ENCODE results near the gene OR2Y1.
"Not testable (repeated sequence)": the region's sequence is repeated elsewhere in the genome, so short reads cannot be mapped to it uniquely, and the experiment has no call there.

Gene OR2Y1

DNA sequence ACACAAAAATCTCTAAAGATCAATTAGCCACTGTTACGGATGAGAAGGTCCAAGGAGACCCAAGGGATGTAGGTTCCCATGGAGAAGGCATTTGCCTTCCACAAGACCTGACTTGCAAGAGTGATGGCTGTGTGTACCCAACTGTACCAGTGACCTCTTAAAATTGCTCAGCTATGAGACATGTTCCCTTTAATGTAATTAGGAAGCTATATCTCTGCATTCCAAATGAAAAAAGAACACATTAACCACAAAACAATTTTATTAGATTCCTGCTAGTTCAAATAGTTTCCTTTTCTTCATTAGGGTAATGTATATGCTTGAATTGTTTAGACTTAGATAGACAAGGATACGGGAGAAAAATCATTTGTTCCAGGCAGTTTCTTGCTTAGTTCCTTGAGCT lies 3.3 kb downstream of the OR2Y1 start:
- no peak for FAIRE-seq

DNA sequence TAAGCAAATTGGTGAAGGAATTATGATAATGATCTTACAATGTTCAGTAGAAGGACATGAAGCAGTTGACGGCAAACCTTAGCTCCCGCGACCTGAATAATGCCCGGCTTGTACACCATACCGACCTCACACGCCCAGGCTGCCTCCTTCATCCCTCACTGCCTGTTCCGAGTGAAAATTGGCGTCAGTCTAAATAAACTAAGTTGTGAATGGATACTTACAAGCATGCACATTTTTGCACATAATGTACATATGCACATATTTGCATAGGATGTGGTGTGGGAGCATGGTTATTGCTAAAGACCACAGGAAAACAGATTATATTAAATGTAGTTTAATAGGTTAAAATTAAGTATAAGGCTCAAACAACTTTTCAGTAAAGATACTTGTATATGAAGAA lies 14.9 kb downstream of the OR2Y1 start:
- no peak for FAIRE-seq

DNA sequence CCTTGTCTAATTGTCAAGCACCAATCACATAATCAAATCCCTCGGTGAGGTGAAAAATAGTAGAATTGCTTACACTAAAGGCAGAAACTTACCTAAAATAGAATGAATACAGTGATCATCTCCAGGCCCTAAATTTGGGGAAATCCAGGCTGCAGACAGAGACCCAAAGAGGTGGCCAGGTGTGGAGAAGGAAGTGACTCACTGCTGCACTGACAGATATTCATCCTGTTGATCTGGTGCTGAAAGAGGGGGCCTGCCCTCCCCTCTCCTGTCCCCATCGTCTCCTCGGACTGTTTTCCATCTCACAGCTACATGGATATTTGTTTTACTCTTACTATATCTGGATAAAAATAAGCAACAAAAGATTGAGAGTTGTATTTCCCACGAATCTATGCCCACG lies 15.9 kb downstream of the OR2Y1 start:
- no peak for FAIRE-seq

DNA sequence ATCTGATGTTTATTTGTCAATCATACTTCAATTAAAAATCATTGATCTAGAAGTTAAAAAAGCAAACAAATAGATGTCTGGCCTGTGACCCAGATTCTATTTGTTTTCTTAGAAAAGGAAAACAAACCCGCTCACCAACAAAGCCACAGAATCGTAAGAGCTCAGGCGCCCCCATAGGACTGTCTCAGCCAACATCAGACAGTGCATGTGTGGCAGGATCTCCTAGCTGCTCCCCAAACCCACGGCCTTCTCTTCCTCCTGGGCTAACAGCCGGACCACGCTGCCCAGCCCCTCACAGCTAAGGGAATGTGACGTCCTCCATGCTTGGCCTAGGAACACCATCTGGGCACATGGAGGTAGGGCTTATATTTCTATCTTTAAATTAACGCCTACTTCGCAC lies 19.4 kb downstream of the OR2Y1 start:
- FAIRE-seq = no peak

DNA sequence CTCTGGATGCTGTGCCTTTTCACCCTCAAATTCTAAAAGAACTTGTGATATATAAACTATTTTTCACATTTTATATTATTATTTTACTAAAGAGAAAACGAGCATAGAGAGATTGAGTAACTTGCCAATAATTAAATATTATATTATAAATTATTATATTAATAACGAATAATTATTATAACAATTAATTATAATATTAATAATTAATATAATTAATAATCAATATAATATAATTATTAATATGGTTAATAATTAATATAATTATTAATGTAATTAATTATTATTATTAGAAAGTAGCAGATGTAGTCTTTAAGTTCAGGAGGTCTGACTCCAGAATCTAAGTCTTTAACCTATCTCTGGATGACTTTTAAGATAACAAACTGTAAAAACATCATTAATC lies 20.1 kb downstream of the OR2Y1 start:
- FAIRE-seq = peak; percentile 97

DNA sequence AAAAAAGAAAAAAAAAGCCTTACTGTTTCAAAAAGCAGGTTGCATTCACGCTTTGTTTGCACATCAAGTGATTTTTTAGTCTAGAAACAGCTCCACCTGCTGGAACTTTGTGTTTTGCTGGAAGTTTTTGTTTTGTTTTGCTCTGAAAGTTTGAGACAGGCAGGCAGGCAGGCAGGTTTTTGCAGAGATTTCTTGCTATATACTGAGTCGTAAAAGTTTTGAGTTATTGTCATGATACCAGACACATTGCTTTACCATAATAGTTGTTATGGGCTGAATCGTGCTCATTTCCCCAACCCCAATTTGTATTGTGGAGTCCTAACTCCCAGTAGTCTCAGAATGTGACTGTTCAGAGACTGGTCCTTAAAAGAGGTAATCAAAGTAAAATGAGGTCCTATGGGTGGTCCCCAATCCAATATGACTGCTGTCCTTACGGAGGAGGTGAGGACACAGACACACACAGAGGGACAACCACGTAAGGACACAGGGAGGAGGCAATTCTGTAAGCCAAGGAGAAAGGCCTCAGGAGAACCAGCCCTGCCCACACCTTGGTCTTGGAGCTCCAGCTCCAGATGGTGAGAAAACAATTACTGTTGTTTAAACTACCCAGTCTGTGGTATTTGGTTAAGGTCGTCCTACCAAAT lies 20.9 kb downstream of the OR2Y1 start:
- FAIRE-seq = peak; percentile 92

DNA sequence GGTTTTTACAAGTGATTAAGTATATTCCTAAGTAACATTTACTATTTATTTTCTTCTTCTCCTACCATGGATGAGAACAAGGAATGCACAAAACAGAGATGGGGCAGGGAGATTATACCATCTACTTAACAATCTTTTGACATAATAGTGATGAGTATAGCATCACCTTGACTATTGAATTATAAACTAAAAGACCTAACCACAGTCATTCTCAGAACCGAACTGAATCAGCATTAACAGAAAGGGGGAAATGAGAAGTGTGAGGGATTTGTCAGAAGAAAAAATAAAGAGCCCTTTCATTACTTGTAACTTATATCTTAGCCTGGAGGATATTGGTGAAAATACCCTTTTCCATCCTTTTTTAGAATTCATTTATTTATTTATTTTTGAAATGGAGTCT lies 21.9 kb downstream of the OR2Y1 start:
- FAIRE-seq = no peak

DNA sequence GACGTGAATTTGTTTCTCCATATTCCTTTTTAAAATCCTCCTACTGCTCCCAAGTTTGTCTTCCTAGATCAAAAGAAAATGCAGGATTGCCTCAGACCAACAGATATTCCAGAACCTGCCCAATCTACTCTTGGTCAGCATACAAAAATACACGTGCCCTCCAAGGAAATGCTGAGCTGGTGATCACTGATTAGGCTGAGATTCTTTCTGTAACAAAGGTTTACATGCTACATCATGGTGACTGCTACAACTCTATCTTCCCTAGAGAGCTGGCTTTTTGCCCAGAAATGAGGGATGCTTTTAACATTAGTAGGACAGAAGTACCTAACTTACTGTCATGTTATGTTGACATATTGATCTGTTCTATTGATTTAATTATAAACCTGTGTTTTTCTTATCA lies 35.5 kb downstream of the OR2Y1 start:
- no peak for FAIRE-seq

DNA sequence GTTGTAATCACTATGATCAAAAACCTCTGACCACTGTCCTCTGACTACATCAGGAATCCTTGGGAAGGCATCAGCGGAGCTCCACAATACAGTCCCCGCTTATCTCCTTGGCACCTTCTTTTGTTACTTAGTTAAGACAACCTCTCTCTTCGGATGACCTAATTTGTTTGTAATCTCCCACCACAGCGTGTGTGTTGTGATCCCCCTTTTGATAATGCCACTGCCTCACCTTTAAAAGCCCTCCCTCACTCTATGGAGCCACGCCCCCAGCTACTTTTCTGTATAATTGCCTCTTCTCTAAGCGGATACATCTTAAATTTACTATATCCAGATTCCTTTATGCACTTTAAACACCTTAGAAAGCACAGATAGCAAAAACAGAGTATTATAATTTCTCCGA lies 35.9 kb downstream of the OR2Y1 start:
- FAIRE-seq = no peak

DNA sequence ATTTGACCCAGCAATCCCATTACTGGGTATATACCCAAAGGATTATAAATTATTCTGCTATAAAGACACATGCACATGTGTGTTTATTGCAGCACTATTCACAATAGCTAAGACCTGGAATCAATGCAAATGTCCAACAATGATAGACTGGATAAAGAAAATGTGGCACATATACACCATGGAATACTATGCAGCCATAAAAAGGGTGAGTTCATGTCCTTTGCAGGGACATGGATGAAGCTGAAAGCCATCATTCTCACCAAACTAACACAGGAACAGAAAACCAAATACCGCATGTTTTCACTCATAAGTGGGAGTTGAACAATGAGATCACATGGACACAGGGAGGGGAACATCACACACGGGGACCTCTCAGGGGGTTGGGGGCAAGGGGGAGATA lies 36.5 kb downstream of the OR2Y1 start:
- FAIRE-seq = not testable (repeated sequence)

DNA sequence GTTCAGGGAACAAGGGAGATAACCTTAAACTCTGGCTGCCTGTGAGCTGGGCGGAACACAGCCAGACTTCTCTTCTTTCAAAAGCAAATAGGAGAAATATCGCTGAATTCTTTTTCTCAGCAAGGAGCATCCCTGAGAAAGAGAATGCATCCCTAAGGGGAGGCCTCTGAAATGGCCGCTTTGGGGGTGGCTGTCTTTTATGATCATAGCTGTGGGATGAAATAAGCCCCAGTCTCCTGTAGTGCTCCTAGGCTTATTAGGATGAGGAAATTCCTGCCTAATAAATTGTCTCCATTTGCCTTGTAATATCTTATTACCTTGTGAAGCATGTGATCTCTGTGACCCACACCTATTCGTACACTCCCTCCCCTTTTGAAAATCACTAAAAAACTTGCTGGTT lies 39.4 kb downstream of the OR2Y1 start:
- not testable (repeated sequence) for FAIRE-seq

DNA sequence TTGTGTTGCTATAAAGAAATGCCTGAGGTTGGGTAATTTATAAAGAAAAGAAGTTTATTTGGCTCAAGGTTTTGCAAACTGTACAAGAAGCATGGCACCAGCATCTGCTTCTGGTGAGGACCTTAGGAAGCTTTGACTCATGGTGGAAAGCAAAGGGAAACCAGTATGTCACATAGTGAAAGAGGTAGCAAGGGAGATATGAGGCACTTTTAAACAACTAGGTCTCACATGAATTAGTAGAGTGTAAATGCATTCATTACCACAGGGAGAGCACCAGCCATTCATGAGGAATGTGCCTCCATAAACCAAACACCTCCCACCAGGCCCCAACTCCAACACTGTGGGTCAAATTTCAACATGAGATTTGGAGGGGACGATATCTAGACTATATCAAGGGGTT lies 40.8 kb downstream of the OR2Y1 start:
- FAIRE-seq = no peak

DNA sequence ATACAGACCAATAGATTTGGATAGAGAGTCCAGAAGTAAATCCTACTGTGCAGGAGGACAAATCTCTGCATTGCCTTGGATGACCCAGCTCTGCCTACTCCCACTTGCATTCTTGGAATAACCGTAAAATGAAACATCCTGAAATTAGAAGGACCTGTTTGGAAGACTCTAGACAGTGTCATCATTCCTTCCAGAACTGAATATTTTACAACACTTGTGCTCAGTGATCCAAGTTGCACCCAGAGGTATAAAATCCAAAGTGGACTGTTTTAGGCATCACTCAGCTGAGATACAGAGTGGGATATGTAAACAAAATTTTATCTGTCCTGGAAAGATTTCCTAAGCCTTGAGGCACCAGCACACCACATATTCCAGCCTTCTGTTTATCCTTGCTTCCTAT lies 43.7 kb downstream of the OR2Y1 start:
- no peak for FAIRE-seq

DNA sequence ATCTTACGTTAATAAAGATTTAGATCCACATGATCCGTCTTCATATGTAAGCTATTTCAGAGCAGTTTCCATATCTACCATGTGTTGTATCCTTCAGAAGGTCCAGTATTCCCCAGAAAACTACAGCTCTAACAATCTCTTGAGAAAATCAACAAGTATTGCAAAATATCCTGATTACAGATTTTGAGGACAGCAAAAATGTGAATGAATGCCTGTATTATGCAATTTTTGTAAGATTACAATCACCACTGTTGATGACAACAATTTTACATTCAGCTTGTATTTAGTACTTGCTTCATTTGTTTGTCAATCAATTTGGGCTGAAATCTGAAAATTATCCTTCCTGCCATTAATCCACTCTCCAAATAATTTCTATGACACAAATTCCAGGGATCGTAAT lies 47.4 kb downstream of the OR2Y1 start:
- no peak for FAIRE-seq

DNA sequence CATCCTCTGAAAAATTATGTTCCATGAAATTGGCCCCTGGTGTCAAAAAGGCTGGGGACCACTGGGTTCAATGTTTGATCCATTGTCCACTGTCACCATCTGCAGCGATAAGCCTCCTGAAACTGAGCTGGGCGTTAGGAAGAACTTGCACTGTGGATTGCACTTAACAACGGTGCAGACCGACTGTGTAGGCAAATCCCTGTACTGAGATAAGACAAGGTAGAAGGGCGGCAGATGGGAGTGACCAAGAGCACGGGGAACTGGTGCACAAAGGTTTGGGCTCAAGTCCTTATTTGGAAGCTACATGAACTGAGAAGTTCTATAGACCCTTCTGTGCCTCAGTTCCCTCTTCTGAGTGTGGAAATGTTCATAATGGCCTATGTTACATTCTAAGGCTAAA lies 48.8 kb downstream of the OR2Y1 start:
- FAIRE-seq = no peak

DNA sequence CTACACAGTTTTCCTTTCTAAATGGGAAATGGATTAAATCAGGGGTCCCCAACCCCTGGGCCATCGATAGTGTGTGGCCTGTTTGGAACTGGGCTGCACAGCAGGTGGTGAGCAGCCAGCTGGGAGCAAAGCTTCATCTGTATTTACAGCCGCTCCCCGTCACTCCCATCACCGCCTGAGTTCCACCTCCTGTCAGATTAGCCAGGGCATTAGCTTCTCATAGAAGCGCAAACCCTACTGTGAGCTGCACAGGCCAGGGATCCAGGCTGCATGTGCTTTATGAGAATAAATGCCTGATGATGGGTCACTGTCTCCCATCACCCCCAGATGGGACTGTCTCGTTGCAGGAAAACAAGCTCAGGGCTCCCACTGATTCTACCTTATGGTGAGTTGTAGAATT lies 49.3 kb downstream of the OR2Y1 start:
- FAIRE-seq = no peak

DNA sequence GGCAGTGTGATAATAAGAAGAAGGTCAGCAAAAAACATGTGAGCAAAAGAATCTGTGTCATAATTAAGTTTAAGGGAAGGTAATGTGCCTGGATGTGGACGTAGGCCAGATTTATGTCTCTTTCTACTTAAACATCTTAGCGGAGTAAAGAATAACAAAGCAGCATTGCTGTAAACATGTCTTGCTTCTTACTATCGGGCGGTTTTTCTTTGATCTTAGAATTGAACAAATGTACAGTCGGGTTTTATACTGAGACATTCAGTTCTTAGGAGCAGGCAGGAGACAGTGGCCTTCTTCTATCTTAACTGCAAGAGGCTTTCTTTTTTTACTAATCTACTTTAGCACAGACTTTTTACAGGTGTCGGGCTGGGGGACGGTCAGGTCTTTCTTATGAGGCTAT lies 50.1 kb downstream of the OR2Y1 start:
- no peak for FAIRE-seq
